HUES6 (cell line): ENCODE measurements around the gene KCNK4.
"Not testable (repeated sequence)": the region's sequence is repeated elsewhere in the genome, so short reads cannot be mapped to it uniquely, and the experiment has no call there.

Source experiments
- H3K27ac ChIP-seq: 2 replicates; pipeline ENCODE4 v1.7.0; 2013; ENCODE audit warnings: low read depth, mild to moderate bottlenecking, low read length, inconsistent platforms
- H3K27me3 ChIP-seq: 2 replicates; pipeline ENCODE4 v1.6.1; 2013; ENCODE audit warnings: low read length; ENCODE audit not compliant: control insufficient read depth, insufficient read depth
- H3K36me3 ChIP-seq: 2 replicates; pipeline ENCODE4 v1.6.1; 2013; ENCODE audit warnings: low read length; ENCODE audit not compliant: control insufficient read depth, insufficient read depth
- H3K4me1 ChIP-seq: 2 replicates; pipeline ENCODE4 v1.6.1; 2013; ENCODE audit warnings: low read length; ENCODE audit not compliant: control insufficient read depth, insufficient read depth
- H3K4me3 ChIP-seq: 2 replicates; pipeline ENCODE4 v1.5.1; 2013; ENCODE audit warnings: low read depth, low read length
- H3K9ac ChIP-seq: one replicate; pipeline ENCODE4 v1.6.1; 2013; ENCODE audit warnings: mild to moderate bottlenecking, low read length
- H3K9me3 ChIP-seq: 2 replicates; pipeline ENCODE4 v1.6.1; 2013; ENCODE audit warnings: low read depth, low read length; ENCODE audit not compliant: control insufficient read depth, insufficient read depth

The KCNK4 gene

DNA sequence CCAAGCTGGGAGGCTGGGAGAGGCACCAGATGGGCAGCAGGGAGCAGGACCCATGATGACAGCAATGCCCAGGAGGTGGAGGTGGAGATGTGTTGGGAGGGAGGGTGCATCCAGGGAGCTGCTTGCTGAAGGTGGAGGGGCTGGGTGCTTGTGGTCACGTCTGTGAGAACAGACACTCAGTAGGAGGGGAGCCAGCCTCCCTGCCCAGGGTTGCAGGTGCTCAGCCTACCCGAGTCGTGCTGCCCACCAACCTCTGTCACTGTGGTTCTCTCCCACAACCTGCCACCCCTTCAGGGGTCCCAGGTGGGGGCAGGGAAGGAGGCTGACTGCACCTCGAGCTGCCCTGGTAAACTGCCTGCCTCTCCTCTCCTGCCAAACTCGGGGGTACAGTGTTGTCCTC is 32.3 kb downstream of the KCNK4 start:
- Histone ChIP-seq H3K4me3 (no peak overlapping the region), H3K27ac (no peak overlapping the region), H3K27me3 (no peaks in the 10 kb centered on the region), H3K9me3 (no peaks in the 10 kb centered on the region), H3K4me1 (peaks cover 33% of the 10 kb centered on the region), H3K9ac (no peak overlapping the region), H3K36me3 (peaks cover 34% of the 10 kb centered on the region)

DNA sequence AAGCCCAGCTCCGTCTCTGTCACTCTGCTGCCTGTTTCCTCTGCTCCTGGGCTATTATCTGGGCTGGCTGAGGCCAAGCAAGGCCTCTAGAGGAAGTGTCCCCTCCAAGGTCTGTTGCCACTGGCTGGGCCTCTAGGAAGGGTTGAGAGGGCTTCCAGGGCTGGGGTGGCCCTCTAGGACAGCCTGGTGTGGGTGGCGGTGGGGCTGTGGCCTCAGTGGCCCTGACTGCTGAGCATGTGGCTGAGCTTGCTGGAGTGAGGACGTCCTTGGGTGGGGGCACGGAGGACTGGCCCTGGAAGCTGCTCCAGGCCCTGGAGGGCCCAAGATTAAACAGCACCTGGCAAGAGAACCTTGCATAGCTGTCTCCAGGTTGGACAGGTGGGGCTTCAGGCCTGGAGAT is 32.9 kb downstream of the KCNK4 start:
- H3K36me3 ChIP-seq, result peaks cover 34% of the 10 kb centered on the region
- not testable (repeated sequence) for H3K4me3 ChIP-seq, H3K9ac ChIP-seq, H3K27me3 ChIP-seq, H3K9me3 ChIP-seq
- H3K4me1 ChIP-seq, result peaks cover 31% of the 10 kb centered on the region
- peak overlapping the region; percentile 46; the same call in 1 of the 2 replicates for H3K27ac ChIP-seq

- Histone ChIP-seq H3K27ac (no peak overlapping the region), H3K27me3 (no peaks in the 10 kb centered on the region), H3K4me3 (no peak overlapping the region), H3K9ac (no peak overlapping the region), H3K9me3 (no peaks in the 10 kb centered on the region), H3K4me1 (peaks cover 24% of the 10 kb centered on the region; the same call in 1 of the 2 replicates), H3K36me3 (peaks cover 28% of the 10 kb centered on the region)
These were observed 33.8 kb downstream of the KCNK4 start for GRCh38 chr11:64324692-64325469.

GRCh38 chr11:64327375-64327774 is 36.3 kb downstream of the KCNK4 start:
- Histone ChIP-seq H3K9me3 (no peaks in the 10 kb centered on the region), H3K27me3 (no peaks in the 10 kb centered on the region), H3K4me3 (no peak overlapping the region), H3K36me3 (peaks cover 9% of the 10 kb centered on the region), H3K27ac (no peak overlapping the region), H3K4me1 (peaks cover 39% of the 10 kb centered on the region), H3K9ac (no peak overlapping the region)

- Histone ChIP-seq H3K4me1 (peaks cover 33% of the 10 kb centered on the region), H3K4me3 (no peak overlapping the region), H3K27ac (no peak overlapping the region), H3K9me3 (no peaks in the 10 kb centered on the region), H3K27me3 (no peaks in the 10 kb centered on the region), H3K9ac (no peak overlapping the region), H3K36me3 (peaks cover 2% of the 10 kb centered on the region; the same call in 1 of the 2 replicates)
These were observed 36.9 kb downstream of the KCNK4 start for GRCh38 chr11:64327993-64328392.

- H3K36me3 ChIP-seq, result no peaks in the 10 kb centered on the region
- no peak overlapping the region for H3K4me3 ChIP-seq
- H3K27ac ChIP-seq, result no peak overlapping the region
- H3K9me3 ChIP-seq, result no peaks in the 10 kb centered on the region
- no peaks in the 10 kb centered on the region for H3K27me3 ChIP-seq
- H3K4me1 ChIP-seq, result peaks cover 16% of the 10 kb centered on the region
- H3K9ac ChIP-seq, result no peak overlapping the region
These were observed 39.8 kb downstream of the KCNK4 start for GRCh38 chr11:64330888-64331287.

DNA sequence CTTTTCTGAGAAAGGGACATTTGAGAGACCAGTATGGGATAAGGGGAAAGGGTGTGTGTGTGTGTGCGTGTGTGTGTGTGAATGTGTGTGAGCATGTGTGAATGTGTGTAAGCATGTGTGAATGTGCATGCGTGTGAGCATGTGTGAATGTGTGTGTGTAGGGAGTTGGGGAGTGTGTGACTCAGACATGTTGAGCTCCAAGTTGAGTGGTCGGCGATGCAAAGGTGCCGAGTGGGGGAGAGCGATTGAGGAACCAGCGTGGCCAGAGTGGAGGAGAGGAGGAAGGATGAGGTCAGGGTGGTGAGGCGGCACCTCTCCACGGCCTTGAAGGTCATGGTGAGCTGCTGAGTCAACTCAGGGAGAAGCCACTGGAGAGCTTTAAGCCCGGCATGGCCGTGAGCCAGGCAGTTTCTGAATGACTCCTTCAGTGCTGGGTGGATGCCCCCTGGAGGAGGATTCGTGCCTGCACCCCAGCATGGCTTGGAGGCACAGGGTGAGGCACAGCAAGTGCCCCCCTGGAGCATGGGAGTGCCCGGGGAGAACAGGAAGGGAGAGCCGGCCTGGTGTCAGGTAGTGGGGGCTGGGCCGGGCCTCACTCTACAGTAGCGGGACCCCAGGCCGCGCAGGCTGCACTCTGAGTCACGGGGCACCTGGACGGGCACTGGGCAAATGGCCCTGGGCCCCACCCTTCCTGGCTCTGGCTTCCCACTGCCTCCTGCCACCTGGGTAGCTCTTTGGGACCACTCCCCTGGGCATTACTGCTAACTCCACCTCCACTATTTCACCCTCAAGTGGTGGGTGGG is 40.7 kb downstream of the KCNK4 start:
- H3K27me3 ChIP-seq, result no peaks in the 10 kb centered on the region
- no peak overlapping the region for H3K4me3 ChIP-seq
- no peaks in the 10 kb centered on the region for H3K9me3 ChIP-seq
- H3K36me3 ChIP-seq, result no peaks in the 10 kb centered on the region
- peak overlapping the region; percentile 0 for H3K9ac ChIP-seq
- no peak overlapping the region for H3K27ac ChIP-seq
- peaks cover 16% of the 10 kb centered on the region for H3K4me1 ChIP-seq

DNA sequence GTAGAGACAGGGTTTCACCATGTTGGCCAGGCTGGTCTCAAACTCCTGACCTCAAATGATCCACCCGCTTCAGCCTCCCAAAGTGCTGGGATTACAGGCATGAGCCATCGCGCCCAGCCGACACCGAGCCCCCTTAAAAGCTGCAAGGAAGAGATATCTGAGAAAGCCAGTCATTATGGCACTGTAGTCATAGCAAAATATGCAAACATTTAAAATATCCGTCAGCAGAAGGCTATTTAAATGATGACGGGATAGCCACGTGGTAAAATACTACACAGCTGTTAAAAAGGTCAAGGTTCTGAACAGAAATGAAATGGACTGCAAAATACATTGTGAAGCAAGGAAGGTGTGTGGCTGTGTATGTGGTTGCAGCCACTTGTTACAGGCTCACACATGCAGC is 42.5 kb downstream of the KCNK4 start:
- Histone ChIP-seq H3K4me3 (no peak overlapping the region), H3K36me3 (no peaks in the 10 kb centered on the region), H3K9me3 (no peaks in the 10 kb centered on the region), H3K27me3 (no peaks in the 10 kb centered on the region), H3K9ac (no peak overlapping the region), H3K27ac (no peak overlapping the region), H3K4me1 (peaks cover 16% of the 10 kb centered on the region)

- H3K36me3 ChIP-seq, result no peaks in the 10 kb centered on the region
These were observed 43.9 kb downstream of the KCNK4 start for GRCh38 chr11:64334764-64335735.

GRCh38 chr11:64337538-64338249 is 46.6 kb downstream of the KCNK4 start:
- H3K4me3 ChIP-seq, result no peak overlapping the region
- H3K27me3 ChIP-seq, result no peaks in the 10 kb centered on the region
- H3K27ac ChIP-seq, result no peak overlapping the region
- H3K9ac ChIP-seq, result no peak overlapping the region
- H3K9me3 ChIP-seq, result no peaks in the 10 kb centered on the region
- H3K36me3 ChIP-seq, result no peaks in the 10 kb centered on the region
- peaks cover 12% of the 10 kb centered on the region for H3K4me1 ChIP-seq

More at GRCh38 chr11:64334764-64335735, 43.9 kb downstream of the KCNK4 start:
- no peaks in the 10 kb centered on the region for H3K9me3 ChIP-seq
- H3K4me1 ChIP-seq, result peaks cover 16% of the 10 kb centered on the region
- H3K9ac ChIP-seq, result no peak overlapping the region
- H3K4me3 ChIP-seq, result no peak overlapping the region
- H3K27ac ChIP-seq, result no peak overlapping the region
- no peaks in the 10 kb centered on the region for H3K27me3 ChIP-seq
